Type B pancreatic cell (in vitro differentiated cells): ENCODE data around the gene TJAP1. TPM values are rescaled to one million over a fixed set of nuclear protein-coding genes. Genes with fewer than 3 reads are reported as not detected.

Experiments used
- DNase-seq: peaks from one replicate; pipeline ENCODE4 v3.0.0; 2021; ENCODE audit warnings: mixed read lengths; ENCODE audit not compliant: unreplicated experiment; ENCODE audit errors: extremely low spot score
- H3K27ac Mint-ChIP-seq: 2 replicates; pipeline ENCODE4 v1.8.0; 2021; ENCODE audit warnings: mild to moderate bottlenecking, mixed read lengths
- H3K27me3 Mint-ChIP-seq: 2 replicates; pipeline ENCODE4 v1.8.0; 2021; ENCODE audit warnings: mixed read lengths
- H3K36me3 Mint-ChIP-seq: 2 replicates; pipeline ENCODE4 v1.8.0; 2021; ENCODE audit warnings: mixed read lengths
- H3K4me1 Mint-ChIP-seq: one replicate; pipeline ENCODE4 v1.8.0; 2021; ENCODE audit warnings: mixed read lengths; ENCODE audit not compliant: unreplicated experiment
- H3K4me3 Mint-ChIP-seq: 2 replicates; pipeline ENCODE4 v1.8.0; 2021; ENCODE audit warnings: mild to moderate bottlenecking, mixed read lengths
- H3K9me3 Mint-ChIP-seq: 2 replicates; pipeline ENCODE4 v1.8.0; 2021; ENCODE audit warnings: mixed read lengths
- total RNA-seq: library from RNA; stranded (reverse); gene quantifications from 2 replicates; pipeline ENCODE4 v1.2.1, GENCODE V29; 2021; ENCODE audit warnings: low replicate concordance
- TF ChIP-seq, protein P1 (sequence below): fragments of 200-600 bp; sonication (generic); conservative IDR thresholded peaks from 2 replicates; pipeline ENCODE4 v1.5.0; 2021; ENCODE audit warnings: antibody characterized with exemption, mild to moderate bottlenecking

TJAP1 gene
- total RNA-seq, 1 donor from 2014 or later, result 44.5 TPM

GRCh38 chr6:43472515-43472914 lies 4.9 kb upstream of the TJAP1 start:
- Mint-ChIP-seq H3K4me1 (peaks cover 5% of the 10 kb centered on the region), H3K27me3 (peaks cover 4% of the 10 kb centered on the region), H3K36me3 (no peaks in the 10 kb centered on the region), H3K27ac (no peak overlapping the region), H3K9me3 (no peaks in the 10 kb centered on the region), H3K4me3 (no peak overlapping the region)
- no peak for DNase-seq
- TF ChIP-seq, protein P1, sequence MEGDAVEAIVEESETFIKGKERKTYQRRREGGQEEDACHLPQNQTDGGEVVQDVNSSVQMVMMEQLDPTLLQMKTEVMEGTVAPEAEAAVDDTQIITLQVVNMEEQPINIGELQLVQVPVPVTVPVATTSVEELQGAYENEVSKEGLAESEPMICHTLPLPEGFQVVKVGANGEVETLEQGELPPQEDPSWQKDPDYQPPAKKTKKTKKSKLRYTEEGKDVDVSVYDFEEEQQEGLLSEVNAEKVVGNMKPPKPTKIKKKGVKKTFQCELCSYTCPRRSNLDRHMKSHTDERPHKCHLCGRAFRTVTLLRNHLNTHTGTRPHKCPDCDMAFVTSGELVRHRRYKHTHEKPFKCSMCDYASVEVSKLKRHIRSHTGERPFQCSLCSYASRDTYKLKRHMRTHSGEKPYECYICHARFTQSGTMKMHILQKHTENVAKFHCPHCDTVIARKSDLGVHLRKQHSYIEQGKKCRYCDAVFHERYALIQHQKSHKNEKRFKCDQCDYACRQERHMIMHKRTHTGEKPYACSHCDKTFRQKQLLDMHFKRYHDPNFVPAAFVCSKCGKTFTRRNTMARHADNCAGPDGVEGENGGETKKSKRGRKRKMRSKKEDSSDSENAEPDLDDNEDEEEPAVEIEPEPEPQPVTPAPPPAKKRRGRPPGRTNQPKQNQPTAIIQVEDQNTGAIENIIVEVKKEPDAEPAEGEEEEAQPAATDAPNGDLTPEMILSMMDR, result no peak

- H3K36me3 Mint-ChIP-seq, result no peaks in the 10 kb centered on the region
- DNase-seq, result no peak
- H3K4me3 Mint-ChIP-seq, result no peak overlapping the region
- TF ChIP-seq, protein P1, result no peak
- H3K9me3 Mint-ChIP-seq, result no peaks in the 10 kb centered on the region
- H3K4me1 Mint-ChIP-seq, result peaks cover 29% of the 10 kb centered on the region
- H3K27me3 Mint-ChIP-seq, result no peaks in the 10 kb centered on the region
- no peak overlapping the region for H3K27ac Mint-ChIP-seq
Measured at GRCh38 chr6:43475516-43475915, 1.9 kb upstream of the TJAP1 start.

DNA sequence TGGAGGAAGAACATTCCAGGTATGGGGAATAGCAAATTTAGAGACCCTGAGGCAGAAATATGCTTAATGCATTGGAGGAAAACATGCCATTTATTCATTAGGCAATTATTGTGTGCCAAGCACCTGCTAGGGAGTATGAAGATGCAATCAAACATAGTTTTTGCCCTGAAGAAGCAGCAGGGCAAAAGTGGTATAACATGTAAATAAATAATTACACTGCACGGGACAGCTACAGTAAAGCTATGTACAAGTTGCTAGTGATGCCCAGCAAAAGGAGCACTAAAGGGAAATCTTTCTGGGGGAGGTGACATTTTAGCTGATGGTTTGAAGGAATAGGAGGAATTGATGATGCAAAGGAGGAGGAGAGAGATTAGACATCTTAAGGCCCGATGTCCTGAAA lies 624 bp upstream of the TJAP1 start:
- Mint-ChIP-seq H3K27ac (peak overlapping the region; percentile 89), H3K4me1 (peaks cover 37% of the 10 kb centered on the region), H3K27me3 (no peaks in the 10 kb centered on the region), H3K4me3 (peak overlapping the region; percentile 96), H3K9me3 (no peaks in the 10 kb centered on the region), H3K36me3 (no peaks in the 10 kb centered on the region)
- DNase-seq, result no peak
- TF ChIP-seq, protein P1, result no peak

- Mint-ChIP-seq H3K27ac (peak overlapping the region; percentile 89), H3K36me3 (peaks cover under 1% of the 10 kb centered on the region), H3K4me1 (peaks cover 46% of the 10 kb centered on the region), H3K4me3 (peak overlapping the region; percentile 96), H3K27me3 (no peaks in the 10 kb centered on the region), H3K9me3 (no peaks in the 10 kb centered on the region)
- no peak for DNase-seq
- TF ChIP-seq, protein P1, result no peak
Measured at GRCh38 chr6:43478008-43478372, 620 bp downstream of the TJAP1 start.

- no peaks in the 10 kb centered on the region for H3K9me3 Mint-ChIP-seq
- peaks cover 4% of the 10 kb centered on the region for H3K36me3 Mint-ChIP-seq
- no peaks in the 10 kb centered on the region for H3K27me3 Mint-ChIP-seq
- H3K4me3 Mint-ChIP-seq, result no peak overlapping the region
- no peak overlapping the region for H3K27ac Mint-ChIP-seq
- peaks cover 50% of the 10 kb centered on the region for H3K4me1 Mint-ChIP-seq
- DNase-seq, result no peak
- TF ChIP-seq, protein P1, result no peak
Measured at GRCh38 chr6:43481075-43481474, 3.7 kb downstream of the TJAP1 start.

DNA sequence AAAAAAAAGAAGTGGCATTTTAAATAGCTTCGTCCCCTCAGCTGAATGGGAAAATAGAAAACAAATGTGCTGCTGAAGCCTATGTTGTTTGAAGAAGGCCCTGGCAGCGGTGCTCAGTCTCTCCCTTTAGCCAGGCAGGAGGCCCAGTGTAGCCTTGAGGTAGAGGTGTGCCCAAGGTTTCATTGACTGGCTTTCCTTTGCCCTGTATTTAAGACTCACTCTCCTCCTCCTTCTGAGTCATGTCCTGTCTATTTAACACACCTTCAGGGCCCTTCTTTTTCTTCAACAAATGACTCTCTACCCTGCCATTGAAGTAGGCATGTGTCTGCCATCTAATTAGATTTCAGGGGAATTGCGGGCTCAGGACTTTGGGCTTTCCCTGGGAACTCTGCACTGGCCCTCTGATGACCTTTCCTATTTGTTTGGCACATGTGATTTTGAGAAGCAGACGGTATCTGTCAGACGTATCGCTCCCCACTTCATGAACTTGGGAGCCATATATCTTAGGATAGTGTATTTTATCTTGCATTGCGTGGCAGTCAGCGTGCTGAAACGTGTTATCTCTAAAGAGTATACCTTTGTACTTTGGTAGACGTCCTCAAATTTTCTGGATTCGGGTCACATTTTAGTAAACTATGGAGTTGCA lies 4.3 kb downstream of the TJAP1 start:
- no peaks in the 10 kb centered on the region for H3K9me3 Mint-ChIP-seq
- peak overlapping the region; percentile 53 for H3K27ac Mint-ChIP-seq
- TF ChIP-seq, protein P1, result no peak
- H3K27me3 Mint-ChIP-seq, result no peaks in the 10 kb centered on the region
- no peak for DNase-seq
- peak overlapping the region; percentile 58 for H3K4me3 Mint-ChIP-seq
- peaks cover 49% of the 10 kb centered on the region for H3K4me1 Mint-ChIP-seq
- peaks cover 4% of the 10 kb centered on the region for H3K36me3 Mint-ChIP-seq
